ENCODE data around the gene RNF144B. TPM values are rescaled to one million over a fixed set of nuclear protein-coding genes. Genes with fewer than 3 reads are reported as not detected.
"Not testable (repeated sequence)": the region's sequence is repeated elsewhere in the genome, so short reads cannot be mapped to it uniquely, and the experiment has no call there.

The RNF144B gene
- total RNA-seq, 4 donors from 2014 or later = 1.4 to 14.9 (median 2.4) TPM

- TF ChIP-seq CTCF (IDR thresholded peaks at IDR 0.05) = no peak
- no peak for TF ChIP-seq POLR2A (IDR thresholded peaks at IDR 0.05)
Measured at GRCh38 chr6:18363746-18364145, 23.4 kb upstream of the RNF144B start.

GRCh38 chr6:18364561-18364960, 22.6 kb upstream of the RNF144B start:
- not testable (repeated sequence) for H3K9me3 ChIP-seq, H3K36me3 ChIP-seq, H3K4me1 ChIP-seq, H3K4me3 ChIP-seq, H3K27ac ChIP-seq, H3K27me3 ChIP-seq, DNase-seq

More at GRCh38 chr6:18363746-18364145, 23.4 kb upstream of the RNF144B start:
- H3K4me3 ChIP-seq = no peak overlapping the region
- H3K9me3 ChIP-seq = no peaks in the 10 kb centered on the region
- H3K27me3 ChIP-seq = no peaks in the 10 kb centered on the region
- no peaks in the 10 kb centered on the region for H3K4me1 ChIP-seq
- H3K27ac ChIP-seq = no peak overlapping the region
- no peak for DNase-seq
- H3K36me3 ChIP-seq = no peaks in the 10 kb centered on the region

GRCh38 chr6:18367371-18367770, 19.8 kb upstream of the RNF144B start:
- Histone ChIP-seq H3K27ac (no peak overlapping the region), H3K36me3 (no peaks in the 10 kb centered on the region), H3K4me3 (no peak overlapping the region), H3K4me1 (no peaks in the 10 kb centered on the region), H3K9me3 (no peaks in the 10 kb centered on the region), H3K27me3 (no peaks in the 10 kb centered on the region)
- no peak for TF ChIP-seq CTCF (IDR thresholded peaks at IDR 0.05)
- TF ChIP-seq POLR2A (IDR thresholded peaks at IDR 0.05) = no peak
- no peak for DNase-seq

GRCh38 chr6:18368277-18369105, 18.7 kb upstream of the RNF144B start:
- TF ChIP-seq POLR2A (IDR thresholded peaks at IDR 0.05) (no peak), CTCF (IDR thresholded peaks at IDR 0.05) (no peak)
- Histone ChIP-seq H3K27me3 (no peaks in the 10 kb centered on the region), H3K9me3 (no peaks in the 10 kb centered on the region), H3K4me1 (no peaks in the 10 kb centered on the region), H3K4me3 (no peak overlapping the region), H3K36me3 (no peaks in the 10 kb centered on the region), H3K27ac (no peak overlapping the region)
- DNase-seq = no peak

GRCh38 chr6:18371010-18371409, 16.1 kb upstream of the RNF144B start:
- no peak for DNase-seq

More at GRCh38 chr6:18371010-18371409, 16.1 kb upstream of the RNF144B start:
- no peaks in the 10 kb centered on the region for H3K27me3 ChIP-seq
- TF ChIP-seq POLR2A (IDR thresholded peaks at IDR 0.05) = no peak
- TF ChIP-seq CTCF (IDR thresholded peaks at IDR 0.05) = no peak
- H3K4me3 ChIP-seq = no peak overlapping the region
- no peaks in the 10 kb centered on the region for H3K36me3 ChIP-seq
- H3K4me1 ChIP-seq = no peaks in the 10 kb centered on the region
- H3K27ac ChIP-seq = no peak overlapping the region
- no peaks in the 10 kb centered on the region for H3K9me3 ChIP-seq
